HG02642 (cell line): ENCODE data around the gene PITPNM1.
A peak's percentile ranks its signal among the peaks of the same experiment; 100 is the strongest.
"Not testable (repeated sequence)": the region's sequence is repeated elsewhere in the genome, so short reads cannot be mapped to it uniquely, and the experiment has no call there.

Experiments
- ATAC-seq: cut with Tn5 transposase; IDR thresholded peaks from one replicate; pipeline ENCODE4 v1.9.1; 2021; ENCODE audit warnings: mild to moderate bottlenecking; ENCODE audit not compliant: unreplicated experiment, poor library complexity

The PITPNM1 gene

GRCh38 chr11:67491276-67492068 is 13.7 kb downstream of the PITPNM1 start:
- no peak for ATAC-seq

DNA sequence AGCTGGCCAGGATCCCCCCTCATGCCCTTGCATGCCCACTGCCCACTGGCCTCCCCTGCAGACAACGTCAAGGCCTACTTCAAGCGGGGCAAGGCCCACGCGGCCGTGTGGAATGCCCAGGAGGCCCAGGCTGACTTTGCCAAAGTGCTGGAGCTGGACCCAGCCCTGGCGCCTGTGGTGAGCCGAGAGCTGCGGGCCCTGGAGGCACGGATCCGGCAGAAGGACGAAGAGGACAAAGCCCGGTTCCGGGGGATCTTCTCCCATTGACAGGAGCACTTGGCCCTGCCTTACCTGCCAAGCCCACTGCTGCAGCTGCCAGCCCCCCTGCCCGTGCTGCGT is 14.5 kb downstream of the PITPNM1 start:
- no peak for ATAC-seq

DNA sequence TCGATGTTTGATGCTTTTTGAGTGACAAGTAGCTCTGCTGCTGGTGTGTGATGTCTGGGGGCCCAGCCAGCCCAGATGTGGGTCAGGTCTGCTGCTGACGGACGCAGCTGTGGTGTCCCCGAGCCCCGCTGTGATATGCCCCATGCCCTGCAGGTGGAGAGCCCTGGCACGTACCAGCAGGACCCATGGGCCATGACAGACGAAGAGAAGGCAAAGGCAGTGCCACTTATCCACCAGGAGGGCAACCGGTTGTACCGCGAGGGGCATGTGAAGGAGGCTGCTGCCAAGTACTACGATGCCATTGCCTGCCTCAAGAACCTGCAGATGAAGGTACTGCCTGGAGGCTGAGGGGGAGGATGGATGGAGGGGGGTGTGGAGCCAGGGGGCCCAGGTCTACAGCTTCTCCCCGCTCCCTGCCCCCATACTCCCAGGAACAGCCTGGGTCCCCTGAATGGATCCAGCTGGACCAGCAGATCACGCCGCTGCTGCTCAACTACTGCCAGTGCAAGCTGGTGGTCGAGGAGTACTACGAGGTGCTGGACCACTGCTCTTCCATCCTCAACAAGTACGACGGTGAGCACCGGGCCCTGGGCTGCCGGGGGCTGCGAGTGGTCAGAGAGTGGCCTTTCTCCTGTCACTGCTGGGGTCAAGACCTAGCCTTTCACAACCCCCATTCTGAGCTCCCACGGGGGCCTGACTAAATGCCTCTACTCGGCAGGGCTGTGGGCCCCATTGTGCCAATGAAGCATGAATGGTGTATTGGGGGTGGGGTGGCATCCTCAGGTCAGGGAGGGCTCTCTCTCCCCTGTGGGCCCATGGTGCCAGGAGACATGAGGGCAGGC is 15.1 kb downstream of the PITPNM1 start:
- no peak for ATAC-seq

DNA sequence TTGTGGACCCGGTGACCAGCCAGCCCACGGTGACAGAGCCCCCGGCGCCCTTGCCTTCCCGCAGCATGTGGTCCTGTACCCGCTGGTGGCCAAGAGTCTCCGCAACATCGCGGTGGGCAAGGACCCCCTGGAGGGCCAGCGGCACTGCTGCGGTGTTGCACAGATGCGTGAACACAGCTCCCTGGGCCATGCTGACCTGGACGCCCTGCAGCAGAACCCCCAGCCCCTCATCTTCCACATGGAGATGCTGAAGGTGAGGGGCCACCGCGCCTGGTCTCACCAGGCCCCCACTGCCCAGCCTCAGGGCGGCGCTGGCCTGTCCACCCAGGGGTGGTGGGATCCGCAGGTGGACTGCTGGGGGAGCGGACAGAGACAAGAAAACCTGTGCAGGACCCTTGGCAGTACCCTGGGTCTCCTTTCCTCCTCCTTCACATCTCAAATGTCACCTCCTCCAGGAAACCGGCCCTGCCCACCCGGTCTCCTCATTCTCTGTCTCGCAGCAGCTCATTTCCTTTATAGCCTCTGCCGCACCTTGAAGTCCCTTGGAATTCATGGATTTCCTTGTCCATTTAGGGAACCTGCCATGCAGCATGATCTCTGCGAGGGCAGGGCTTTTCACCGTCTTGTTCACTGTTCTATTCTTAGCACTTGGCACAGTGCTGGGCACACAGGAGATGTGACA is 15.8 kb downstream of the PITPNM1 start:
- no peak for ATAC-seq

DNA sequence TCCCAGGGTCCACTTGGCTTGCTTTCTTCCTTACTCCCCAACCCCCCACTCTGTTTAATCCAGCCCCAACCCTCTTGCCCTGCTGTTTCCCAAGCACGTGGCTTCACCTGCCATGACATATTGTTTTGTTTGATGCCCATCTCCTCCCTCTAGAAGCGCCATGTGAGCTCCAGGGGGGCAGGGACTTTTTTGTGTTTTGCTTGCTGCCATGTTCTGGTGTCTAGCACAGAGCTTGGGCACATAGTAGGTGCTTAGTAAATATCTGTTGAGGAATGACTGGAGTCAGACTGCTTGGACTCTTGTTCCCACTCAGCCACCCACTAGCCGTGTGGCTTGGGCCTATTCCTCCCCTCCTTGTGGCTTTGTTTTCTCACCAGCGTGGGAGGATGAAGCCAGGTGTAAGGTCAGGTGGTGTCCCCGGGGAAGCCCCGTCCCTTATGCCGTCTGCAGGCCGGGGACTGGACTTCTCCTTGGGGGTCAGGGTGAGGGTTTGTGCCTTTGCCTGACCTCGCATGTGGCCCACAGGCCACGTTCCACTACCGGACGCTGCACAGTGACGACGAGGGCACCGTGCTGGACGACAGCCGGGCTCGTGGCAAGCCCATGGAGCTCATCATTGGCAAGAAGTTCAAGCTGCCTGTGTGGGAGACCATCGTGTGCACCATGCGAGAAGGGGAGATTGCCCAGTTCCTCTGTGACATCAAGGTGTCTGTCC is 18.5 kb downstream of the PITPNM1 start:
- peak; percentile 31 for ATAC-seq

- ATAC-seq = not testable (repeated sequence)
Observed at GRCh38 chr11:67485873-67486361, 19.2 kb downstream of the PITPNM1 start.

DNA sequence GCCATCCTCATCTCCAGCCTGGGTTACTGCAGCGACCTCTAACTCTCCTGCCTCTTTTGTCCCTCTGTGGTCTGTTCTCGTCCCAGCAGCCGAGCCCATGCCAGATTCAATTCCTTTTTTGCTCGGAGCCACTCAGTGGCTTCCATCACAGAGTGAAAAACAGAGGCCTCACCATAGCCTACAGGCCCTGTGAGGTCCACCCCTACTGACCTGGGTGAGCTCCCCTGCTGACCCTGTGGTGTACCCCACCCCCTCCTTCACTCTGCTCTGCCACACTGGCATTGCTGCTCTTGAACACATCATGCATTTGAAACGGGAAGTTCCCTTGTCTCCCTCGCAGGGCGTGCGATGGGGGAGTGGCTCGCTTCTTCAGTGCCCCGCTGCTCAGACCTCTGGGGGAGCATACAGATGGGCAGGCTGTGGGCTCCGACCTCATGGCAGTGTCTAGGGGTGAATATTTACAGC is 20.3 kb downstream of the PITPNM1 start:
- no peak for ATAC-seq

- no peak for ATAC-seq
Observed at GRCh38 chr11:67483831-67484665, 21.1 kb downstream of the PITPNM1 start.

DNA sequence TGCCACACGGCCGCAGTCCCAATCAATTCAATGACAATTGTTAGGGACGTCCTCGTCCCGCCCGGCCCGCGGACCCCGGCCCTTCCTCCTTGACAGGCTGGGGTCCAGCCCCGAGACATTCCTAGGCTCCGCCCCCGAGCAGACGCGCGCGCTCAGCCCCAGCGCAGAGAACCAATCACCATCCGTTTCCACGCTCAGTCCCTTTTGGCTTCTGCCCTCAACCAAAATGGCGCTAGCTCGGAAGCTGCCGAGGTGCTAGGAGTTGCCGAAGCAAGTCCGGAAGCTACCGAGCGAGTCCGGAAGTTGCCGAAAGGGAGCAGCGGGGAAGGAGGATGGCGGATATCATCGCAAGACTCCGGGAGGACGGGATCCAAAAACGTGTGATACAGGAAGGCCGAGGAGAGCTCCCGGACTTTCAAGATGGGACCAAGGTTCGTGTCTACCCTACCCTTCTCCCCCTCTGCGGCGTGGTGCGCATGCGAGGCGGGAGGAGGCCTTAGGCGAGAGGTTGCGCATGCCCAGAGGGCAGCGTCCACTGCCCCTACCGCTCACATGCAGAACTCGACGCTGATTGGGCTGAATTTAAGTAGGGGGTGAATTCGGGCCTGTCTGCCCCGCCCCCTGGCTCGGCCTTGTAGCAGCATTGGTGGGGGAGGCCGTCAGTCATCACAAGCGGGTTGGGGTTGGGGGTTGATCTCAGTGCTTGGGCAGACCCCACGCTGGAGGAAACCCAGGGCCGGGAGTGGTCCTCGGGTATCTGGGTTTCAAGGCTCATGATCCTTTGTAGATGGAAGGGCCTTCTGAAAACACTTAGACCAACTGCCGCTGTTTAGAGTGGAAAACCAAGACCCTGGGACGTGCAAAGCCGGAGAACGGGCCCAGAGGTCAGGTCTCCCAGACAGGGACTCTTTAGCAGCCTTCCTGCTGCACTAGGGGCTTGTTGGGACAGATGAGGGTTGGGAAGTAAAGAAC is 22.1 kb downstream of the PITPNM1 start, which contains the start of gene AIP:
AIP (plus strand) TSS at position 200 of the 972 bp plus-strand sequence; CDS start at position 333, 133 bp downstream.
- ATAC-seq = peak; percentile 72

GRCh38 chr11:67482275-67482826 is 22.8 kb downstream of the PITPNM1 start:
- no peak for ATAC-seq

GRCh38 chr11:67477344-67478050 is 27.7 kb downstream of the PITPNM1 start:
- not testable (repeated sequence) for ATAC-seq

DNA sequence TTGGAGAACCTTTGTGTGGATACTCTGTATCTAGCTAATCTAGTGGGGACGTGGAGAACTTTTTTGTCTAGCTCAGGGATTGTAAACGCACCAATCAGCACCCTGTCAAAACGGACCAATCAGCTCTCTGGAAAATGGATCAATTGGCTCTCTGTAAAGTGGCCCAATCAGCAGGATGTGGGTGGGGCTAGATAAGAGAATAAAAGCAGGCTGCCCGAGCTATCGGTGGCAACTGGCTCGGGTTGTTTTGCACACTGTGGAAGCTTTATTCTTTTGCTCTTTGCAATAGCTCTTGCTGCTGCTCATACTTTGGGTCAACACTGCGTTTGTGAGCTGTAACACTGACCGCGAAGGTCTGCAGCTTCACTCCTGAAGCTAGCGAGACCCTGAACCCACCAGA is 28.5 kb downstream of the PITPNM1 start:
- not testable (repeated sequence) for ATAC-seq

DNA sequence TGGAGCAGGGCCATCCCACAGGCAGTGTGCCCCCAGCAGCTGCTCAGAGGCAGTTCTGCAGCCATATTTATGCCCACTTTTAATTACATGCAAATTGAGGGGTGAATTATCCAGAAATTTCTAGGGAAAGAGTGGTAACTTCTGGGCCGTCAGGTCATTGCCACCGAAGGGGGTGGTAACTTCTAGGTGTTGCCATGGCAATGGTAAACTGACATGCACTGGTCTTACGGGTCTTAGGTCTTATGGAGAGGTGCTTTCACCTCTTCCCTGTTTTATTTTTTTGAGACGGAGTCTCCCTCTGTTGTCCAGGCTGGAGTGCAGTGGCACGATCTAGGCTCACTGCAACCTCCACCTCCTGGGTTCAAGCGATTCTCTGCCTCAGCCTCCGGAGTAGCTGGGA is 32.3 kb downstream of the PITPNM1 start:
- no peak for ATAC-seq

- ATAC-seq = no peak
Observed at GRCh38 chr11:67470337-67471002, 34.7 kb downstream of the PITPNM1 start.

- no peak for ATAC-seq
Observed at GRCh38 chr11:67469508-67469811, 35.7 kb downstream of the PITPNM1 start.

DNA sequence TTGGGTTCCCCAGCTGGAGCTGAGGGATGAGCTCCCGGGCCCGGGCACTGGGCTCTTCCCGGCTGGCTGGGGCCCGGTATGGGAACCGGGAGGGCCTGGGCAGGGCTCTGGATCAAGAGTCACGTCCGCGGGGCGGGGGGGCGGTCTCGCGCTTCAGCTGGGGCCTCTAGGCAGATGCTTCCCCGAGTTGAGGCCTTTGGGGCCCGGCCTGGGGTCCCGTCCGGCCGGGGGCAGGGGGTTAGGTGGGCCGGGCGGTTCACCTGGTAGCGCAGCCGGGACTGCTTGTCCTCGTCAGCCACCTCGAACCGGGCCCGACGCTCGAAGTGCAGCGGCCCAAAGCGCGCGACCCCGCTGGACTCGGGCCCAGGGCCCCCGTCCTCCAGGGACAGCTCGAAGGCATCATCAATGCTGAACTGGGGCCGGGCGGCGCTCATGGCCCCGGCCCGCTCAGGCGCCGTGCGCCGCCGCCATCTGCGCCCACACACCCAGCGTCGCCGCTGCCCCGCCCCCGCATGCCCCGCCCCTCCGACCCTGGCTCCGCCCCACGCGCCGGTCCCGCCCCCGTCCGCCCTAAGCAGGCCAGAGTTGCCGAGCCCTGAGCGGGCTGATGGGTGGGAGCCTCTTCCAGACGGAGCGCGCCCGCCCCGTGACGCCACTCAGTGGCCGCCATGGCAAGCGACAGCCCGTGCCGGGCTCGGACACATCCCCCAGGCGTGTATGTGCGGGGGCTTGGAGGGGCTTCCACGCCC is 36.2 kb downstream of the PITPNM1 start, which contains the start of gene TMEM134:
TMEM134 (minus strand) TSS at position 493 of the 749 bp plus-strand sequence; CDS start at position 434, 59 bp downstream.
- peak; percentile 74 for ATAC-seq
